Measurements from ENCODE around the gene BPIFB2. TPM values are rescaled to one million over a fixed set of nuclear protein-coding genes. Genes with fewer than 3 reads are reported as not detected.

The BPIFB2 gene
- polyA plus RNA-seq, 3 donors, result not detected

DNA sequence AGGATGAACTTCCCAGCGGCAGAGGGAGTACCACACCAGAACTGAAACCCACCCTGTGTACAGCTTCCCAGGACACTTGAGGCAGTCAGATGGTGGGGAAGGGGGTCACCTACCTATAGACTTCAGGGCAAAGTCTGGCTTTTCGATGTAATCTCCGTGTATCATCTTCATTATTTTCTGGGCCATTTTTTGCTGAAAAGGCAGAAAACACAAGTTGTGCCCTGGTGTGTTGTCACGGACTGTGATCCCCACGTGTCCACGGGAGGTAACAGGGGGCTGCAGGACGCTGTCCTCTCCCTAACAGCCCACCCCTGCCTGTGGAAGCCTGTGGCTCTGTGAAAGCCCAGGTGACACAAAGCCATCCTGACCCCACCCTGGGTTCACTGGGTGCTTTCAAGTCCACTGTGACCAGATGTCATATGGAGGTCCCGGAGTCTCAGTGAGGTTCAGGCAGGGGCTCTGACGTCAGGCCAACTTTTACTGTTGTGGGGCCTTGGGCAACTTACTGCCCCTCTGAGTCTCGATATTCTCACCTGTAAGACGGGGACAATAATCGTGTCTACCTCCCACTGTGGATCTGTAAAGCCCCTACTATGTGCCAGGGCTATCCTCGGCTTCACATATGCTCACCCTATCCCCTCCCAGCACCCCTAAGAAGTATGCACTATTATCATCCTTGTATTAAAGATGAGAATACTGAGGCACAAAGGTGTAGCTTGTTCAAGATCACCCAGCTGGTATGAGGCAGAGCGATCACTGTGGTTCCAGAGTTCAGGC, 17.8 kb upstream of the BPIFB2 start:
- DNase-seq, result no peak
- Mint-ChIP-seq H3K27ac (no peak overlapping the region), H3K36me3 (no peaks in the 10 kb centered on the region), H3K27me3 (ENCODE audit: low read depth in 3 of 3) (peaks cover 0 to 1% (median 0%) of the 10 kb centered on the region in 3 donors), H3K9me3 (peaks cover 0 to 2% (median 0%) of the 10 kb centered on the region in 7 donors), H3K4me3 (no peak overlapping the region), H3K4me1 (no peaks in the 10 kb centered on the region)
- Histone ChIP-seq H2AFZ (ENCODE audit: insufficient read depth, low read depth, low read length, poor library complexity, severe bottlenecking) (no peak overlapping the region), H3K27me3 (ENCODE audit: control insufficient read depth in 2 of 2, insufficient read depth in 2 of 2, low read length in 2 of 2) (no peaks in the 10 kb centered on the region), H3K4me1 (ENCODE audit: control insufficient read depth in 1 of 2, insufficient read depth in 2 of 2, low read length in 2 of 2) (no peaks in the 10 kb centered on the region), H3K4me3 (replicated peaks in 1 of 3; ENCODE audit: low read depth in 2 of 3, low read length in 3 of 3) (no peak overlapping the region), H3K9ac (ENCODE audit: insufficient read depth, low read length, poor library complexity, severe bottlenecking) (no peak overlapping the region), H3K4me2 (replicated peaks; ENCODE audit: extremely low read depth, low read length, poor library complexity, severe bottlenecking) (no peak overlapping the region), H3K36me3 (replicated peaks in 1 of 2; ENCODE audit: control insufficient read depth in 1 of 2, insufficient read depth in 2 of 2, low read length in 2 of 2) (no peaks in the 10 kb centered on the region), H3K79me2 (ENCODE audit: insufficient read depth, low read length) (no peaks in the 10 kb centered on the region), H3K9me3 (replicated peaks in 1 of 2; ENCODE audit: control insufficient read depth in 1 of 2, insufficient read depth in 1 of 2, low read length in 2 of 2) (no peaks in the 10 kb centered on the region), H4K20me1 (ENCODE audit: insufficient read depth, low read length) (no peaks in the 10 kb centered on the region), H3K27ac (ENCODE audit: low read depth in 1 of 2, low read length in 2 of 2) (no peak overlapping the region)
- TF ChIP-seq, protein P1, sequence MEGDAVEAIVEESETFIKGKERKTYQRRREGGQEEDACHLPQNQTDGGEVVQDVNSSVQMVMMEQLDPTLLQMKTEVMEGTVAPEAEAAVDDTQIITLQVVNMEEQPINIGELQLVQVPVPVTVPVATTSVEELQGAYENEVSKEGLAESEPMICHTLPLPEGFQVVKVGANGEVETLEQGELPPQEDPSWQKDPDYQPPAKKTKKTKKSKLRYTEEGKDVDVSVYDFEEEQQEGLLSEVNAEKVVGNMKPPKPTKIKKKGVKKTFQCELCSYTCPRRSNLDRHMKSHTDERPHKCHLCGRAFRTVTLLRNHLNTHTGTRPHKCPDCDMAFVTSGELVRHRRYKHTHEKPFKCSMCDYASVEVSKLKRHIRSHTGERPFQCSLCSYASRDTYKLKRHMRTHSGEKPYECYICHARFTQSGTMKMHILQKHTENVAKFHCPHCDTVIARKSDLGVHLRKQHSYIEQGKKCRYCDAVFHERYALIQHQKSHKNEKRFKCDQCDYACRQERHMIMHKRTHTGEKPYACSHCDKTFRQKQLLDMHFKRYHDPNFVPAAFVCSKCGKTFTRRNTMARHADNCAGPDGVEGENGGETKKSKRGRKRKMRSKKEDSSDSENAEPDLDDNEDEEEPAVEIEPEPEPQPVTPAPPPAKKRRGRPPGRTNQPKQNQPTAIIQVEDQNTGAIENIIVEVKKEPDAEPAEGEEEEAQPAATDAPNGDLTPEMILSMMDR (IDR thresholded peaks at IDR 0.05), result no peak
- intact Hi-C loops (cut with micrococcal nuclease), result no loop called here
- WGBS (ENCODE audit: insufficient coverage), result 89% methylated on average over 8 of the region's 14 CpGs

DNA sequence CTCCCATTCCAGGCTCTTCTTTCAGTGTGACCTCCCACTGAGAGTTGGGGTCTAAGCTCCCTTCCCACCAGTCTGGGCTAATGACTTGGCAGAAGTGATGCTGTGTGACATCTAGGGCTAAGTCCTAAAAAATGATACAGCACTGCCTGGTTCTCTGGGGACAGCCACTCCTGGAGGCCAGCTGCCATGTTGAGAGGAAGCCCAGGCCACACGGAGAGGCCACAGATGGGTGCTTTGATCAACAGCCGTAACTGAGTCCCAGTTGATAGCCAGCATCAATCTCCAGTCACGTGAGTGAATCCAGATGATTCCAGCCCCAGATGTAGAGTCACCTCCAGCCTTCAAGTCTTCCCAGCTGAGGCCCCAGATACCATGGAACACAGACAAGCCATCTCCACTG, 17.1 kb upstream of the BPIFB2 start:
- peaks cover 0 to under 1% of the 10 kb centered on the region in 2 donors for H3K9me3 ChIP-seq (replicated peaks in 1 of 2; ENCODE audit: control insufficient read depth in 1 of 2, insufficient read depth in 1 of 2, low read length in 2 of 2)
- Mint-ChIP-seq H3K9me3 (peaks cover 0 to 8% (median 0%) of the 10 kb centered on the region in 7 donors), H3K4me1 (no peaks in the 10 kb centered on the region), H3K27me3 (ENCODE audit: low read depth in 3 of 3) (peaks cover 0 to 1% (median 0%) of the 10 kb centered on the region in 3 donors), H3K4me3 (no peak overlapping the region), H3K36me3 (no peaks in the 10 kb centered on the region), H3K27ac (no peak overlapping the region)
- H3K4me3 ChIP-seq (replicated peaks in 1 of 3; ENCODE audit: low read depth in 2 of 3, low read length in 3 of 3), result no peak overlapping the region
- H3K4me2 ChIP-seq (replicated peaks; ENCODE audit: extremely low read depth, low read length, poor library complexity, severe bottlenecking), result no peak overlapping the region
- no peaks in the 10 kb centered on the region for H4K20me1 ChIP-seq (ENCODE audit: insufficient read depth, low read length)
- H3K36me3 ChIP-seq (replicated peaks in 1 of 2; ENCODE audit: control insufficient read depth in 1 of 2, insufficient read depth in 2 of 2, low read length in 2 of 2), result no peaks in the 10 kb centered on the region
- intact Hi-C loops (cut with micrococcal nuclease), result no loop called here
- no peaks in the 10 kb centered on the region for H3K4me1 ChIP-seq (ENCODE audit: control insufficient read depth in 1 of 2, insufficient read depth in 2 of 2, low read length in 2 of 2)
- DNase-seq, result no peak
- H3K27ac ChIP-seq (ENCODE audit: low read depth in 1 of 2, low read length in 2 of 2), result no peak overlapping the region
- TF ChIP-seq, protein P1 (IDR thresholded peaks at IDR 0.05), result no peak
- WGBS (ENCODE audit: insufficient coverage), result 89% methylated on average over 3 of the region's 3 CpGs
- no peaks in the 10 kb centered on the region for H3K79me2 ChIP-seq (ENCODE audit: insufficient read depth, low read length)
- no peak overlapping the region for H2AFZ ChIP-seq (ENCODE audit: insufficient read depth, low read depth, low read length, poor library complexity, severe bottlenecking)
- H3K27me3 ChIP-seq (ENCODE audit: control insufficient read depth in 2 of 2, insufficient read depth in 2 of 2, low read length in 2 of 2), result no peaks in the 10 kb centered on the region
- no peak overlapping the region for H3K9ac ChIP-seq (ENCODE audit: insufficient read depth, low read length, poor library complexity, severe bottlenecking)

Data from CD14-positive monocyte (primary cell).